Measurements from ENCODE around the gene ARVCF.

DNA sequence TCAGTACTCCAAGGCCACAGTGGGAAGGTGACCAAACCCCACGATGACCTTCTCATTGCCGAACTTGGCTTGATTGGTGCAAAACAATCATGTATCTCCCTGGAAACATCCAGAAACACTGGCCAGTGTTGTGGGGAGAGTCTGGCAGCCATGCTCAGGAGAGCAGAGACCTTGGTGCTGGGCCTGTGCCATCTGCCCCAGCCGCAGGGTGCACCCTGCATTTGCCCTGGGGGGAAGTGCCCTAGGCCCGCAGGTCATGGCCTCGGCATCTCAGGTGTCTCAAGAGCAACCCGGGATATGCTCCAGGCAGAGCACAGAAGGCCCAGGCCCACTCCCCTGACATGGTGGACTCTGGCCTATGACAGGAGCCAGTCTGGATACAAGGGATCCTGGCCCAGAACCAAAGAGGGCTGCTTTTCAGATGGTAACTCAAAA is 23.7 kb downstream of the ARVCF start:
- TF ChIP-seq, protein P1, sequence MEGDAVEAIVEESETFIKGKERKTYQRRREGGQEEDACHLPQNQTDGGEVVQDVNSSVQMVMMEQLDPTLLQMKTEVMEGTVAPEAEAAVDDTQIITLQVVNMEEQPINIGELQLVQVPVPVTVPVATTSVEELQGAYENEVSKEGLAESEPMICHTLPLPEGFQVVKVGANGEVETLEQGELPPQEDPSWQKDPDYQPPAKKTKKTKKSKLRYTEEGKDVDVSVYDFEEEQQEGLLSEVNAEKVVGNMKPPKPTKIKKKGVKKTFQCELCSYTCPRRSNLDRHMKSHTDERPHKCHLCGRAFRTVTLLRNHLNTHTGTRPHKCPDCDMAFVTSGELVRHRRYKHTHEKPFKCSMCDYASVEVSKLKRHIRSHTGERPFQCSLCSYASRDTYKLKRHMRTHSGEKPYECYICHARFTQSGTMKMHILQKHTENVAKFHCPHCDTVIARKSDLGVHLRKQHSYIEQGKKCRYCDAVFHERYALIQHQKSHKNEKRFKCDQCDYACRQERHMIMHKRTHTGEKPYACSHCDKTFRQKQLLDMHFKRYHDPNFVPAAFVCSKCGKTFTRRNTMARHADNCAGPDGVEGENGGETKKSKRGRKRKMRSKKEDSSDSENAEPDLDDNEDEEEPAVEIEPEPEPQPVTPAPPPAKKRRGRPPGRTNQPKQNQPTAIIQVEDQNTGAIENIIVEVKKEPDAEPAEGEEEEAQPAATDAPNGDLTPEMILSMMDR (IDR thresholded peaks at IDR 0.05) = no peak
- no peak for TF ChIP-seq POLR2A (IDR thresholded peaks at IDR 0.05)
